Fibroblast of upper back skin (primary cell): Measurements from ENCODE around the gene ZMYM4.
A peak's percentile ranks its signal among the peaks of the same experiment; 100 is the strongest.

Experiments used
- DNase-seq: peaks from one replicate; pipeline ENCODE4 v3.0.0-alpha.2; 2013

ZMYM4 gene

DNA sequence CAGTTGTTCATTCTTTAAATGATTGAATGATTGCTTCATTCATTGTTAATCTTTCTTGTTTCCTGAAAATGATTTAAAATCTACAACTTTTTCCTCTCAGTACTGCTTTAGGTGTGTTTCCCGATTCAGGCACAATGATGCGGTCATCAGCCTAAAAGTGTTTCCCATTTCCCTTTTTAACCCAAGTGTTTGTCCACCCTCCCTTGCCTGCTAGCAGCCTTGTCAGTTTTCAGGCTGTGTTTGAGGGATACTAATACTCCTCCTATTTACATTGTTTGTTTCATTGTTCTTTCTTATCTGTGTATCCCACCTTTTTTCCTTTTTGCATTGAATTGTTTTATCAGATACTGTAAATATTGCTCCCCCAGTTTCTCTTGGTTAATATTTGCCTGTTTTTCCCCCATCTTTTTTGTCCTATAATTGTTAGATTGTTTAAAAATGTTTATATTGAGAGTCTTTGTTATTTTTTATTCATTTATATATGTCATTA lies 157.6 kb downstream of the ZMYM4 start:
- DNase-seq = no peak

DNA sequence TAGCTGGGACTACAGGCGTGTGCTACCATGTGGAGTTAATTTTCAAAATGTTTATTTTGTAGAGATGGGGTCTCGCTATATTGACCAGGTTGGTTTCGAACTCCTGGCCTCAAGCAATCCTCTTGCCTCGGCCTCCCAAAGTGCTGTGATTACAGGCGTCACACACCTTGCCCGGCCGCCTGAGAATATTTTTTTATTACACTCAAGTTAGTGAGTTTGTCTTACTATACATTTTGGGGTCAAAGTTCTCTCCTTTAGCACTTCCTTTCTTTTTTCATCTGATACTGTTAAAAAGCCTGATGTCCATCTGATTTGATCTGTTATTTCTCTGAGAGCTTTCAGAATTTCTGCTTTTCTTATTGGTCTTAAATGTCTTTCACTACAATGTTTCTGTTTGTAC lies 159.9 kb downstream of the ZMYM4 start:
- no peak for DNase-seq

DNA sequence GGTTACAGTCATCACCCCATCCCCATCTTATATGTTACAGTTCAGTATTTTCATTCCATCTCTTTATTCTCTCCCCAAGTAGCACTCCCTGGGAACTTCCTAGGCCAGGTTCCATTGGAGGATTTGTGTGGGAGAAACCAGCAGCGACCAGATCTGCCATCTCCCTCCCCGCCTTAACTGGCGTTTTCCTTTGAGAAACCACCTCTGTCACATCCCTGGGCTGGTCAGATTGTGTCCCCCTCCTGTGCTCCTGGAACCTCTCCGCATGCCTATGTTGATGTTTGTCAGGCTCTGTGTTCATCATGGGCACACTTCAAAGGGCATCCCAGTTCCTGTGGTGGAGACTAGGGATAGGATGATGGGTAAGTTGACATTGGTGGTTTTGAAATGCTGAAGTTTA lies 162.3 kb downstream of the ZMYM4 start:
- DNase-seq = no peak

DNA sequence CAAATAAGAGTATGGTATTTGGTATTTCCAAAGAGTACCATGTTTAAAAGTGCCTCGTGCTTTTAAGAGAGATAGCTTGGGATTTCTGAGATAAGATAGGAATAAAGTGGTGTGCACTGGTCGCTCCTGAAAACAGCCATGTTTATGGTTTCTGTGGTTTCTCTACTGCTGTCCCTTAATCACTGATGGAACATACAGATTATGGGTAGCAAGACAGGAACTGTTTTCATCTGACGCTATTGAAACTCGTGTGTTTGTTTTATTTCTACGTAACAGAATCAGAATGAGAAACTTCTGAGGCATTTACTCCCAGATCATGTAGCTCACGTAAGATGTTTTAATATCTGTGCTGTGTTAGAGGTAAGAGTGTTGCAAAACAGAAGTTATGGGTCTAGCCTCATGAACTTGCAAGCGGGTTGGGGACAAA lies 162.7 kb downstream of the ZMYM4 start:
- no peak for DNase-seq

DNA sequence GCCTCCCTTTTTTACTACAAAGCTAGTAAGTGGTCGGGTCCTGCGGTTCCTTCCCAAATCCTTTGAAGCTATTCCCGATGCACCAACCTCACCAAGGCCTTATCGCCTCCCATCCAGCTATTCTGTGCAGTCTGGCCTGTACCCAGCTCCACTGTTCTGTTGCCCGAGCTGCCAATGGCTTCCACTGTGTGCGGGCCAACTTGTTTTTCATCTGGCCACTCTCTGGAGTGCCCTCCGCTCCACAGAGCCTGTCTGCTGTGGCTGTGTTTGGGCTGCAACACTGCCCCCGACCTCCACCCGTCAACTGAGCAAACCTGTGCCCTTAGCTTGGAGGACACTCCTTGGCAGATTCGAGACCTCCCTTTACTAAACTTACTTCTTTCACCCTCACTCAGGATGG lies 163.7 kb downstream of the ZMYM4 start:
- DNase-seq = no peak

DNA sequence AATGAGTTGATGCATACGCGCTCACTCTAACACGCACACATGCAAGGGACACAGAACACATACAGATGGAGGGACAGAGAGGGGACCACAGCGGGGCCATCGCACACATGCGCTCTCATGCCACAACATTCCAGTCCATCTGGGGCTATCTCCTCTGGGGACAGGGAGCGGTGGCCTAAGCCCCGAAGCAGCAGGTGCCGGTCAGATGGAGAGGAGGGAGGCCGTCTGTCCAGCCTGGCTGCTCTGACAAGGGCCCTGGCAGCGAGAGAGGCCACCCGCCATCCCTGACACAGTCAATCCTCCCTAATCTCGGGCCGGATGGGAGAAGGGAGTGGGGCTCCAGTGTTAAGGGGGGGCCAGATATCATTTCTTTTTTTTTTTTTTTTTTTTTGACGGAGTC lies 165.2 kb downstream of the ZMYM4 start:
- no peak for DNase-seq

DNA sequence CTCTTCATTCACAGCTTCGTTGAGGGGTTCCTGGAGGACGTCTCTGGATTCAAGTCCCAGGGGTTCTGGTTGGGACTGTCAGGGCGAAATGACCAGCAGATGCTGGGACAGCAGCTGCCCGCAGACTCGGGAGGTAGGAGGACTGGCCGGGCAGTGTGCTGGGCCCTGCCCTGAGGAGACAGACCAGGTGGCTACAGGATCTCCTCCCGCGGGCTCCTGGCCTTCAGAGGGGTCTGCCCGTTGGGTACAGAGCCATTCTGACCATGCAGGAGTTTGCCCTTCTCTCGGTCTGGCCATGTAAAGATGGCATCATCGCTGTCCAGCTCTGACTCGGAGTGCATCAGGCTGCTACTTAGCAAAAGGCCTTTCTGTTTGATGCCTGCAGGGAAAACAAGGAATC lies 166.2 kb downstream of the ZMYM4 start:
- no peak for DNase-seq

DNA sequence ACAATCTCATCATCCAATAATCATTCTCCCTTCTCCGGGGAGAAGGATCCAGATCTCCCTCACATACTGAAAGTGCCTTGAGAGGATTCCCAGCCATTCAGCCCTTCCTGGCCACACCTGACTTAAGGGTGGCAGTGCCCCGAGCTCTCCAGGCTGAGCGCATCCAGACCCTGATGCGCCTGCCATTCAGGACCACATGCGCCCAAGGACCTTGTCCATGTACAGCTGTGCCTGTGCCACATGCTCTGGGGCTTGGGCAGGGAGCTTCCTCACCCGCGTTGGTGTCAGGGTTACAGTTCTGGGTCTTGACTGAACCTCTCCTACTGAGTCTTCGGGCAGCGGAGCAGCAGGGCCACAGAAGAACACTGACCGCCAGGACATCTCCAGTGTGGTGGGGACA lies 167.6 kb downstream of the ZMYM4 start:
- DNase-seq = no peak

DNA sequence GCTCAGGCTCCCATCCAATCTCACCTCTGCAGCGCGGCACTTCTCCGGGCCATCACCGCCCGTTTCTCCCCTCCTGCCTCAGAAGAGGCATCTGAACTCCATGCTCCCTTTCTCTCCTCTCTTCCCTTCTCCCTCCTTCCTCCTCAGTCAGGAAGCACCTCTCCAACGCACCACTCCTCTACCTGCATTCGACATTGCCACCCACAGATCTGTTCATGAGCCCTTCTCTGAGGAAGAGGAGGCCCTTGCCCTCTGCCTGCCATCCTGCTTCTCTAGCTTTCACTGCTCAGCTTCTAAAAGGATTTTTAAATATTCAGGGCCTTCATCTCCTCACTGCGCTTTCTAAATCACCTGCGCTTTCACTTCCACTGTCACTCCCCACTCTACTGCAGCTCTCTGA lies 168.7 kb downstream of the ZMYM4 start:
- DNase-seq = no peak

DNA sequence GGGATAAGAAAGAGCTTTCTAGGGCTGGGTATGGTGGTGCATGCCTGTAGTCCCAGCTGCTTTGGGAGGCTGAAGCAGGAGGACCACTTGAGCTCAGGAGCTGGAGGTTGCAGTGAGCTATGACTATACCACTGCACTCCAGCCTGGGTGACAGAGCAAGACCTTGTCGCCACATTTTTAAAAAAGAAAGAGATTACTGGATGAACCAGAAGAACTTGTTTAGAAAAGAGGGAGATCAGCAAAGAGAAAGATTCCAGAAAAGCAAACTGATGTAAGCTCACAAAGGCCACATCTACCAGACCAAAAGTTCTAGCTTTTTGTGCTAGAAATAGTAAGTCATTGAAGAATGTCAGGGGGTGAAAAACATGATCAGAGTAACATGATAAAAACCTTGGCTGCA lies 171.1 kb downstream of the ZMYM4 start:
- no peak for DNase-seq

DNA sequence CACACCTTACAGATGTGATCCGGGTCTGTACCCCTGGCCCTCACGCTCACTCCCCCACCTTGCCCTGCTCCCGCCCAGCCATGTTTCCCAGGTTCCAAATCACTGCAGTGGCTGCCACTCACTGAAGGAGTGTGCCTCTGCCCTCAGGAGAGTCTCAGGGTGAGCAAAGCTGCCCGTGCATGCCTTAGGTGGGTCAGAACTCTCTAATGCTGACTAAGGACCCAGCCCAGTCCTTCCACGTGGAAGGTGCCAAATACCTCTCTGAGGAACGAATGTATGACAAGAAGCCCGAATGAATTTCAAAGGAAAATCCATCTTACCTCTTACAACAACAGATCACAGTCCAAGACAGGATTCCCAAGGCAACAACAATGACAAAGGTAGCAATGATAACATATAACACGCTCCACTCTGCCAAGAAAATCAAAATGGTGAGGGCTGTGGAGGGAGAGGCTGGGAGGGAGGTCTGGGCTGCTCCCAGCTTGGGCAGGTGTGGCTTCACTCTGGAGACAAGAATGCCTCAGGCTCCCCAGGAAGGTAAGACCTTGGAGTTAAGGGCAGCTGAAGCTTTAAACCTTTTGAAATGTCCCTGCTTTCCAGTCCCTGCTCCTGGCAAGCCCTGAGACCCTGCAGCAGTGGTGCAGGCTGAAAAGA lies 173.5 kb downstream of the ZMYM4 start:
- DNase-seq = no peak

DNA sequence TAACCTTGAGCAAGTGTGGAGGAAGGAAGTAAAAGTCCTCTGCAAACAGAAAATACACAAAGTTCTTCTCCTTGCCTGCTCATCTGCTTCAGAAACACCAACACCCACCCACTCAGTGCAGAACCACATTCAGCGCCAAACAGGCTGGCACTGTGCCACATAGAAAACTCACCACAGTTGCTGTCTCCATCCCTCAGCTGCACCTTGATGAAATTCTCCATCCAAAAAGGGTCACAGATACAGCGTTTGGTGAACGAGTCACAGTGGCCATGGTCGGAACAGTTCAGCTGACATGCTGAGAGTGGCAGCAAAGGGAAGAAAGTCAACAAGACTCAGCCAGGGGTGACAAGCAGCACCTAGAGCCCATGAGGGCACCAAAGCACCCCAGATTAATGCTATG lies 174.2 kb downstream of the ZMYM4 start:
- no peak for DNase-seq

DNA sequence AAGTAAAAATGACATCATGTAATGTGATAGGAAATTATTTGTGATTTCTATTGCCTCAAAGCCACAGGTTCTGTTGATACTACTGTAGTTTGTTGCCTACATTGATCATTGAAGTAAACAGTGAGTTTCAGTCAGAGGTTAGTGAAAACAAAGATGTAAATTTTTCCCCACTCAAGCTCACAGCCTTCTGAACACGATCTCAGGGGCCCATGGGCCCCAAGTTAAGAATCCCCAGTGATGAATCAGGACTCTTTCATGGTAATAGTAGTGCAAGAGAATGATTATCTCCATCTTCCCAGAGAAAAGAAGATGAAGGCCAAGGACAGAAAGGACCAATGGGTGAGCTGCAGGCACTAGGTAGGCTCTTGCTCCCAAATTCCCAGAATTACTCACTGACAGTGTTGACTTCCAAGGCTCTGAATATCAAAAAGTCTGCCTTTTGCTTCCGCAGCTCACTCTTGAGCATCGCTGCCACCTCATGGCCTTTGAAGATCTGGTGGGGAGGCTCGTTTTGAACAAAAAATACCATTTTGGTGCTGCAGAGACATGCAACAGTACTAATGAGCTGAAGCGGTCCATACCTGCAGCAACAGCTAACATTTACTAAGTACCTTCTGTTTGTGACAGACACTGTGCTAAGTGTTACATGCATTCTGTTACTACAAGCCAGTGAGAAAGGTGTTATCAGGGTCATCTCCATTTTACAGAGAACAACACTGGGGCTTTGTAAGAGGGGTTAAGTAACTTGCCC lies 175.4 kb downstream of the ZMYM4 start:
- peak; percentile 20 for DNase-seq

DNA sequence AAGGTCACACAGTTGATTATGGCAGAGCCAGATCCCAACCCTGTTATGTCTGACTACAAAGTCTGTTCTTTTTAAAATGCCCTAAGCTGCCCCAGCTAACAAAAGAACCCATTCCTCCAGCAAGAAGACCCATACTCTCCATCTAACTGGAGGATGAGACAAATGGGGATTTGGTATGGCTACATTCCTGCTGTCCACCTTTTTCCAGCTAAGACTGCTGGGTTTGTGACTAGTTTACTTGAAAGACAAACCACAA lies 175.9 kb downstream of the ZMYM4 start:
- no peak for DNase-seq

DNA sequence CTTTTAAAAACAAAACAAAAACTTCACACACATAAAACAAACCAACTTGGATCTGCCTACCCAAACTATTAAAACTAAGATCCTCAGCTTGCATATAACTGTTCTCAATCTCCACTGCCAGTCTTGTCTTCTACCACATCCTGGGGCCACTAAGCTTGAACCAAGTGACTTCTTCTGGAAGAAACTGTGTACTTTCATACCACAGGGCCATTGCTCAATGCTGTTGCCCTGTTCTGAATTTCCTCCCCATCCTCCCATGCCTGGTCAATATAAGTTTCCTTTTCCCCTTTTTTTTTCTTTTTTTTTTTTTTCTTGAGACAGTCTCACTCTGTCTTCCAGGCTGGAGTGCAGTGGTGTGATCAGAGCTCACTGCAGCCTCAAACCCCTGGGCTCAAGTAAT lies 178.8 kb downstream of the ZMYM4 start:
- DNase-seq = no peak

DNA sequence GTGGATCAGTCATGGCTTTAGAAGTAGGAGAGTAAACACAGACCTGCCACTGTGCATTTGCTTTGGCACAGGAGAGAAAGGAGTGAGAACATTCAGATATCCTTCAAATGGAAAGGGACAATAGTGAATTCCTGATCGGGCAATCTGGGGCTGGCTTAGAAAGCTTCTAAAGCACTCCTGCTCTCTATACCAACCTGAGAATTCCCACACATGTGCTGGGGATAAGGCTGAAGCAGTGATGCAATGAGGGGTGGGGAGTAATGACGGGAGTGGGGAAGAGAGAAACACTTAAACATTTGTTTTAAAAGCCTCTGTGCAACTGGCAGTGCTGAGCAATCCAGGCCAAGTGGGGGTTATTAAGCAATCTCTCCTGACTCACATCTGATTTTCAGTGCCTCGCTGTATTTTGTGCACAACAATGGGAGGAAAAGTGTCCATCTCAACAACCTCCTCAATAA lies 179.9 kb downstream of the ZMYM4 start:
- DNase-seq = peak; percentile 93

DNA sequence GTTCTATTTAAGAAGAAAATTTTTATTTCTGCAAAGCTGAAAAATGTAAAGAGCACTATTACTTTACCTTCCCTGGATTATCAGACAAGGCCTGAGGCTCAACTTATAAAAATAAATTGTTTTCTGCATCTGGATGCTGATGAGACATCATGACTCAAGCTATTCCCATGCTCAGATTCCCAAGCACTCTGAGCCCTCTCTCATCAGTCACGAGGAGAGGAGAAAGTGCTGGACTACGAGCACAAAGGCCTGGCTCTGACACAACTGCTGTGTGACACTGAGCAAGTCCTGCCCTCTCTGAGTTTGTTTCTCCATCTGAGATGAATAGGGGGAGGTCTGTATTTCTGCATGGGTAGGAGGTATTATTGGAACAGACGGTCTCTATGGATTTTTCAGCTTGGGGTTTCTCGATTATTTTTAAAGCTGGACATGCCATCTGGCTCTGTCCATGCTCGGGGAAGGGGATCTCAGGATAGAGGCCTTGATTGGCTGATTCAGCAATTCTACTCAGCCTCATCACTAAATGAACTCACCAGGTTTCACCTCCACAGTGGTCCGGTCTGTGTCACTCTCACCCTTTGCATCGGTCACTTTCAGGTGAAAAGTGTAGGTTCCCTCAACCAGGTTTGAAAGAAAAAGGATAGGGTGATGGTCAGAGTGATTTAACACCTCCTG lies 181.0 kb downstream of the ZMYM4 start:
- peak; percentile 86 for DNase-seq

DNA sequence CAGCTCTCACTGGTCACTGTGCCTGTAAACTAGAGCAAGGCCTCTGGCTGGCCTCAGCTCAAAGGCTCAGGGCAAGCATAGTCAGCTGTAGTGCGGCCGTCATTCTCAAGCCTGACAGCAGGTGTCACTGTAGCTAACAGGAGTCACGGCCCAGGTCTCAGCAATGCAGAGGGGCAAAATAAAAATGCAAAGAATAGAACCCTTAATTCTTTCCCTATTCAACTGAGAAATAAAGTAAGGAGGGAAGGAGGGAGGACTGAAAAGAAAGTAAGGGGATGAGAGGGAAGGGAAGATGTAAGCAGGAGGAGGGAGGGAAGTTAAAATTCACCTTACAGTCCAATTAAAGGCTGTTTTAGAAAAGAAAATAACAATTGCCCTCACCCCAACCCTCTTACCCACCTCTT lies 182.6 kb downstream of the ZMYM4 start:
- peak; percentile 74 for DNase-seq

DNA sequence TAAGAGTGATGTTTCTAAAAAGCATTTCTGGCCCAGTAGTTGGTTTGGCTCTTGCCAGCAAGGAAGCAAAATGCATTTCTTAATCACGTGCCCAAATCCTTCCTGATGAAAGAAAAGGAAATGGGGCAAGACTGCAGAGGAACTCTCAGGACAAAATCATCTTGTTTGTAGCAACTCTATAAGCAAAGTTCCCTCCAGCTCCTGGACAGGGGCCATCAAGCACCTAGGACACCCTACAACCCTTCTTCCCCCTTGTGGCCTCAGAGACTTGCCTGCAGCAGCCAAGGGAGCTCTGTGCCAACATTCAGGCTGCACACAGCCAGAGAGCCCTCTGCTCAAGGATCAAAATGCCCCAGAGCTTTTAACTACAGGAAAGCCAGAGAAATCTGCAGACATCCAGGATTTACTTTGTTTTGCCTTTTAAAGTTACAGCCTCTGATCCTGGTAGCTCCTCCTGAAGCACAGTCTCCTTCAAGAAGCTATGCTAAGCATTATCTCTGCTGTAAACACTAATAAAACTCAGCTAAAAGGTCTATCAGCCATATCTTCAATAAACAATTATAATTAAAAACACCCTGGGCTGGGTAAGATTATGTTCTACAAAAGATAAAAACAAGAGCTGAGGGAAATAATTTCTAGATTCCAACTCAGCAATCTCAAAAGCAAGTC lies 183.7 kb downstream of the ZMYM4 start:
- peak; percentile 52 for DNase-seq

DNA sequence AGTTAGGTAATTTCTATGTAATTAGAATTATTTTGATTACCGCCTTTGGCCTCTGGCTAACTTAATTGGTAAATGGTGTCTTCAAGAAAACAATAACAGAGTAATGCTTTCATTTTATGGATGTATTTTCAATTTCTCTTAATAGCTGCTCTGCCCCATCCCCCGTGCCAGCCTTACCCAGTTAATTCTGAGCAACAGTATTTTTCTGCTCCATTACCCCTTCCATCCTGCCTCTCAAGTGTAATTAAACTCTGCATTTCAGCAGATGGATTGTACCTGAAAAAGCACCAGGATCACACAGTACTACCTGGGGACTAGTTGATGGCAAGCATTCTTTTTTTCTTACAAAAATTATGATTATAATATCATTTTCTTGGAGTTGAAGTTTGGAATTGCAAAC lies 184.5 kb downstream of the ZMYM4 start:
- no peak for DNase-seq

DNA sequence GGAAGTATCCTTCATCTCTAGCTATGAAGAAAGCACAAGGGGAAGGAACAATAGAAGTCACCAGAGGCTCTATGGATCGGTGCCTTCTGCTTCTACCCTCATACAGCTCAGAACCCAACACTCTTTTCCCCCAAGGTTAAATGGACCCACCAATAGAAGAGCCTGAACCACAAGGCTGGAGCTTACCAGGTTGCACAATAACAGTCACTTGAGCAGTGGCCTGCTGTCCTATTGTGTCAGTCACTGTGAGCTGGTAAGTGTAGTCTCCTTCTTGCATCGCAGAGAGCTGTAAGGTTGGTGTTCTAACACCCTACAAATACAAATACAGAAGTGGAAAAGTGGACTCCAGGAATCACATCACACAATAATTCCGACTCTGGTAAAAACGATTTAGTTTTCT lies 185.7 kb downstream of the ZMYM4 start:
- no peak for DNase-seq

DNA sequence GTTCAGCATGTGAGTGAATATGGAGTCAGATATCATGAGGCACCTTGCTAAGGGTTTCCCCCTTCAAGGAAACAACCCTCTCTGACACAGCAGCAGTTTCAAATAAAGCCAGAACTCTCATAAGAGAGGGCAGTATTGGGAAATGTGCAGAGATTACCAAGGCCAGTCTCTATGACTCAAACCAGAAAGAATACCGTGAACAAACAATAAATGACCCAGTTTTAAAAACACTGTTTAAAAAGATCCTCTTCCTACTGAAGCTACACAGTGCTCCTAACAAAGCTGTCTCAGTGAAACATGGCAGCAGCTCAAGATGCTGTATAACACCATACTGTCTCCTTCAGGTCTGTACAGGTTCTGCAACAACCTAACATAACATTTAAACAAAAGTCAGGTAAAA lies 186.1 kb downstream of the ZMYM4 start:
- peak; percentile 8 for DNase-seq

DNA sequence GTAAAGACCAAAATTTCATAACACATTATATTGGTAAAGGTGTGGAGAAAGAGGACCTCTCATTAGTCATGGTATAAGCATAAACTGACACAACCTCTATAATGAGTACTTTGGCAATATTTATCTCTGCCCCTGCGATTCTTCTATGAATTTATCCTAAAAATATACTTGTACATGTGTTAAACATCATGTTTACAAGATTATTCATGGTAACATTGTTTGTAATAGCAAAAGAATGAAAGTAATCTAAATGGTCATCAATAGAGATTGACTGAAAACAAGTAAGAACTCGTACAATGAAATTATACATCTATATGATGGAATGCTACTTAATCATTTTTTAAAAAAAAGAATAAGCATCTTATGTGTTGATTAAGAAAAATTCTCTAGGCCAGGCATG lies 192.3 kb downstream of the ZMYM4 start:
- DNase-seq = no peak
